ENCODE data around the gene NPDC1.
A peak's percentile ranks its signal among the peaks of the same experiment; 100 is the strongest.

The NPDC1 gene

GRCh38 chr9:137046088-137046787 lies at the start of gene NPDC1:
Gene NPDC1 (minus strand): TSS chr9:137046177. CDS start chr9:137045989, 188 bp downstream.
- peak in 1 of 2 experiments; percentile 74 for DNase-seq

- no peak for DNase-seq
Observed at GRCh38 chr9:137089232-137089947, 43.4 kb upstream of the NPDC1 start.

- no peak for DNase-seq
Observed at GRCh38 chr9:137088121-137088520, 42.1 kb upstream of the NPDC1 start.

- DNase-seq, result no peak
Observed at GRCh38 chr9:137087409-137087925, 41.5 kb upstream of the NPDC1 start.

- DNase-seq, result peak; percentile 96 to 99
Observed at GRCh38 chr9:137086531-137087408, 40.8 kb upstream of the NPDC1 start, which contains the start of gene MAN1B1. Gene MAN1B1 (plus strand): TSS chr9:137086985. CDS start chr9:137087000, 15 bp downstream.

- DNase-seq, result peak in 1 of 2 experiments; percentile 39
Observed at GRCh38 chr9:137085920-137086530, 40.0 kb upstream of the NPDC1 start.

GRCh38 chr9:137084526-137084925 lies 38.5 kb upstream of the NPDC1 start:
- no peak for DNase-seq

- DNase-seq, result peak; percentile 72 to 87
Observed at GRCh38 chr9:137083394-137084004, 37.5 kb upstream of the NPDC1 start.

GRCh38 chr9:137082925-137083290 lies 36.9 kb upstream of the NPDC1 start:
- DNase-seq, result no peak

- DNase-seq, result no peak
Observed at GRCh38 chr9:137082222-137082924, 36.4 kb upstream of the NPDC1 start.

GRCh38 chr9:137080260-137081122 lies 34.5 kb upstream of the NPDC1 start:
- no peak for DNase-seq

GRCh38 chr9:137079401-137079787 lies 33.4 kb upstream of the NPDC1 start:
- no peak for DNase-seq

GRCh38 chr9:137078701-137079400 lies 32.9 kb upstream of the NPDC1 start:
- DNase-seq, result no peak

GRCh38 chr9:137077758-137078693 lies 32.0 kb upstream of the NPDC1 start:
- no peak for DNase-seq

GRCh38 chr9:137077010-137077747 lies 31.2 kb upstream of the NPDC1 start, which contains the start of gene UAP1L1:
Gene UAP1L1 (plus strand): TSS chr9:137077517. CDS start chr9:137077533, 16 bp downstream.
- DNase-seq, result peak in 1 of 2 experiments; percentile 29

- DNase-seq, result no peak
Observed at GRCh38 chr9:137076636-137077009, 30.6 kb upstream of the NPDC1 start.

GRCh38 chr9:137075275-137075775 lies 29.3 kb upstream of the NPDC1 start:
- no peak for DNase-seq

All from SW 1271 (cell line).